T-helper 1 cell treated with Interleukin-12 subunit alpha and Interleukin-12 subunit beta and Interleukin-4 antibody, amounts not matched to agents 30 μg/mL and 1 μg/mL, for 36 hours (primary cell): Measurements from ENCODE around the gene PTPRD.

ENCODE experiments used
- H3K27ac Mint-ChIP-seq: one replicate; pipeline ENCODE4 v1.8.0; 2021; ENCODE audit warnings: mild to moderate bottlenecking, mixed read lengths
- H3K27me3 Mint-ChIP-seq: one replicate; pipeline ENCODE4 v1.8.0; 2021; ENCODE audit warnings: low read depth, mixed read lengths
- H3K36me3 Mint-ChIP-seq: one replicate; pipeline ENCODE4 v1.8.0; 2021; ENCODE audit warnings: low read depth, mixed read lengths
- H3K4me1 Mint-ChIP-seq: one replicate; pipeline ENCODE4 v1.8.0; 2021; ENCODE audit warnings: low read depth, mixed read lengths
- H3K4me3 Mint-ChIP-seq: one replicate; pipeline ENCODE4 v1.8.0; 2021; ENCODE audit warnings: mild to moderate bottlenecking, moderate library complexity, mixed read lengths
- H3K9me3 Mint-ChIP-seq: one replicate; pipeline ENCODE4 v1.8.0; 2021; ENCODE audit warnings: mixed read lengths

PTPRD gene

DNA sequence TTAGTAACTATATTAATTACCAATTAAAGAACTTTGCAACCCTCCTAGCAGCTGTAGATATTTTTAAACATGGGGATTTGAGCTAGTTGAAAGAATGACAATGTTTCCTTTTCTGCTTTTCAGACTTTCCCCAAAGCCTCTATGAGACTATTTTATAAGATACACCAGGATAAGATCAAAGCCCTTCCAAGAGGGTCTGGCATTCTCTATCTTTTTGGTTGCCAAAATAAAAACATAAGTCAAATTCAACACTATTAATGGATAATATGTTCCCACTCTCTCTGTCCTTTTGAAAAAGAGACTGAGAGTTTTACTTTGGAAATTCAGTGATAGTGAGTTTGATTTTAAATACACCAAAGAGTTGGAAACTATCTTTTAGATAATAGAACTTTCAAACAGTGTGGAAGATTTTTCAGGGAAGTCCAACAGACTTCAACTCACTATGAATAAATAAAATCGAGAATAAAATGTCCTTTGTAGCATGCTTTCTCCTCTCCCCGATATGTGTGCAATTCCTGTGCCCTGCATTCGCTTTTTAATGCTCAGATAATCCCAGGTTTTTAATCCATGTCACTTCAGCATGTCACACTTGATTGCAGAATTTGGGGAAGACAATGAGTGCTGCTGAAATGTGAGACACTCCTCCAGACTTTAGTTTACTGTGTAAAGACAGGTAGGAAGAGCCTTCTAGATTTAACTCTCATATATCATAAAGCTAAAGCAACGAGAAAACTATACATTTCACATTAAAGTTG lies 1717.5 kb downstream of the PTPRD start:
- no peaks in the 10 kb centered on the region for H3K27me3 Mint-ChIP-seq
- H3K4me1 Mint-ChIP-seq: no peaks in the 10 kb centered on the region
- no peaks in the 10 kb centered on the region for H3K36me3 Mint-ChIP-seq
- H3K27ac Mint-ChIP-seq: no peak overlapping the region
- H3K4me3 Mint-ChIP-seq: no peak overlapping the region
- H3K9me3 Mint-ChIP-seq: no peaks in the 10 kb centered on the region

GRCh38 chr9:8890695-8891094 lies 1722.1 kb downstream of the PTPRD start:
- no peaks in the 10 kb centered on the region for H3K4me1 Mint-ChIP-seq
- H3K27ac Mint-ChIP-seq: no peak overlapping the region
- H3K9me3 Mint-ChIP-seq: no peaks in the 10 kb centered on the region
- H3K36me3 Mint-ChIP-seq: no peaks in the 10 kb centered on the region
- no peaks in the 10 kb centered on the region for H3K27me3 Mint-ChIP-seq
- no peak overlapping the region for H3K4me3 Mint-ChIP-seq

DNA sequence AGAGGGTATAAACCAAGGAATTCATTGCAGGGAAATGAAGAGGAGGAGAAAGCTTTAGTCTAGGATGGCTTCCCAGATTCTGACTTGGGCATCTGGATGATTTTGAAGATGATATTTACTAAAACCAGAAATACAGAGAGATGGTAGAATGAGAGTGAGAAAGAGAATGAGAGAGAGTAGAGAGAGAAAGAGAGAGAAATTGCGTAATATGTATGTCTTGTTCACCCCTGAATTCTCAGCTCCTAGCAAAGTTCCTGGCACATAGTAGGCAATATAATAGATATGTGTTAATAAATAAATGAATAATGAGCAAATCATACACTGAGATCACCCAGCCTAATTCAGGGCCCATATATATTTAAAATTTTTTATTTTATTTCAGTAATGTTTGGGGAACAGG lies 1723.7 kb downstream of the PTPRD start:
- H3K4me3 Mint-ChIP-seq: no peak overlapping the region
- no peaks in the 10 kb centered on the region for H3K36me3 Mint-ChIP-seq
- no peaks in the 10 kb centered on the region for H3K27me3 Mint-ChIP-seq
- no peaks in the 10 kb centered on the region for H3K9me3 Mint-ChIP-seq
- H3K27ac Mint-ChIP-seq: no peak overlapping the region
- H3K4me1 Mint-ChIP-seq: no peaks in the 10 kb centered on the region

DNA sequence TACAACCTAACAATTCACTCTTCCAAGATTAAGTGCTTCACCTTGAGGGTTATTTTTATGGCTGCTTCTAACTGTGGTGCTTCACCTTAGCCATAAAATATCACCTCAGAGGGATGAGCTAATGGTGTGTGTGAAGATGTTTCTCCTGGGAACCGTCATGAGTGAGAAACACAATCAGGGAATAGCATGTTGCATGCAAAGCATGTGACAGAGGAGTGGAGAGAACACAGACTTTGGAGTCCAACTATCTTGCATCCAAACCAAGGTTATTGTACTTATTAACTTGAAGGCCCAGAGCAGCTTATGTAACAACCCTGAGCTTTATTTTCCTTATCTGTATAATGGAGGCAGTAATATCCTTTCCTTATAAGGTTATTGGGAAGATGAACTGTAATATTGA lies 1724.2 kb downstream of the PTPRD start:
- no peaks in the 10 kb centered on the region for H3K36me3 Mint-ChIP-seq
- no peaks in the 10 kb centered on the region for H3K9me3 Mint-ChIP-seq
- no peak overlapping the region for H3K27ac Mint-ChIP-seq
- H3K4me1 Mint-ChIP-seq: no peaks in the 10 kb centered on the region
- no peak overlapping the region for H3K4me3 Mint-ChIP-seq
- H3K27me3 Mint-ChIP-seq: no peaks in the 10 kb centered on the region

DNA sequence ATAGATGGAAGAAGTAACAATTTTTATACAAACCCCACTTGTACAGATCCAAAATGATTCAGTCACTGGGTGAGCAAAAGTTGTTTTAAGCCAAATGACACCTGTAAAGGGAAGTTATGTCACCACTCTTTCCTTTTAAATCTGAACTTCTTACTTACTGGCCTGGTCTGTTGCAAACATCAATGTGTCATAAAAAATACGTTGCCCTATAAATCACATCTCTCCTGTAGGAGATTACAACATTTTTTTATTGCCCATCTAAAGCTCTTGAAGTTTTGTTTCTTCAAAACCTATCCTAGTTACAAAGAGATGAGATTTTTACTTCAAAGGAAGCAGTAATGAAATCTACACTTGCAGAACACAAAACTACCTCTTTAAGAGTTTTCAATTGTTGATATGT lies 1725.4 kb downstream of the PTPRD start:
- no peaks in the 10 kb centered on the region for H3K4me1 Mint-ChIP-seq
- no peak overlapping the region for H3K4me3 Mint-ChIP-seq
- no peak overlapping the region for H3K27ac Mint-ChIP-seq
- no peaks in the 10 kb centered on the region for H3K36me3 Mint-ChIP-seq
- H3K27me3 Mint-ChIP-seq: no peaks in the 10 kb centered on the region
- no peaks in the 10 kb centered on the region for H3K9me3 Mint-ChIP-seq

GRCh38 chr9:8883321-8883720 lies 1729.5 kb downstream of the PTPRD start:
- no peaks in the 10 kb centered on the region for H3K9me3 Mint-ChIP-seq
- H3K36me3 Mint-ChIP-seq: no peaks in the 10 kb centered on the region
- H3K4me3 Mint-ChIP-seq: no peak overlapping the region
- H3K27ac Mint-ChIP-seq: no peak overlapping the region
- no peaks in the 10 kb centered on the region for H3K27me3 Mint-ChIP-seq
- no peaks in the 10 kb centered on the region for H3K4me1 Mint-ChIP-seq

DNA sequence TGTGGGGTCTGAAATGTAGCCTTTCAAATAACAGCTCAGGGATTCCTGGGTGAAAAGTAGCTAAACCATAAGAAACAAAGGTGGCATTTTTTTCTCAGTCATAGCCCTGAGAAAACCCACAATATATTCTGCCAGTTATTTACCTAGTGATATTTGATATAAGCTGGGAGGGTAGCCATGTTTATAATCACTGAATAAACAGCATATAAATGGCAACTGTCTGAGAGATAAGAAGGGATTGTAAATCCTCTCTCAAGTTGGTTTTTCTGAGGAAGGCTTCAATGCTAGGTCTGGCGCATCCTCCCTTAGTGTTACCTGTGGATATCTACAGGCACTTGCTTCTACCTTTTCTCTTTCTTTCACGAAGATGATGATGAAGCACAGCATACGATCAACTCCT lies 1732.7 kb downstream of the PTPRD start:
- Mint-ChIP-seq H3K36me3 (no peaks in the 10 kb centered on the region), H3K4me3 (no peak overlapping the region), H3K27me3 (no peaks in the 10 kb centered on the region), H3K4me1 (no peaks in the 10 kb centered on the region), H3K27ac (no peak overlapping the region), H3K9me3 (no peaks in the 10 kb centered on the region)

- Mint-ChIP-seq H3K4me3 (no peak overlapping the region), H3K4me1 (no peaks in the 10 kb centered on the region), H3K27ac (no peak overlapping the region)
Measured at GRCh38 chr9:8879284-8879683, 1733.5 kb downstream of the PTPRD start.

DNA sequence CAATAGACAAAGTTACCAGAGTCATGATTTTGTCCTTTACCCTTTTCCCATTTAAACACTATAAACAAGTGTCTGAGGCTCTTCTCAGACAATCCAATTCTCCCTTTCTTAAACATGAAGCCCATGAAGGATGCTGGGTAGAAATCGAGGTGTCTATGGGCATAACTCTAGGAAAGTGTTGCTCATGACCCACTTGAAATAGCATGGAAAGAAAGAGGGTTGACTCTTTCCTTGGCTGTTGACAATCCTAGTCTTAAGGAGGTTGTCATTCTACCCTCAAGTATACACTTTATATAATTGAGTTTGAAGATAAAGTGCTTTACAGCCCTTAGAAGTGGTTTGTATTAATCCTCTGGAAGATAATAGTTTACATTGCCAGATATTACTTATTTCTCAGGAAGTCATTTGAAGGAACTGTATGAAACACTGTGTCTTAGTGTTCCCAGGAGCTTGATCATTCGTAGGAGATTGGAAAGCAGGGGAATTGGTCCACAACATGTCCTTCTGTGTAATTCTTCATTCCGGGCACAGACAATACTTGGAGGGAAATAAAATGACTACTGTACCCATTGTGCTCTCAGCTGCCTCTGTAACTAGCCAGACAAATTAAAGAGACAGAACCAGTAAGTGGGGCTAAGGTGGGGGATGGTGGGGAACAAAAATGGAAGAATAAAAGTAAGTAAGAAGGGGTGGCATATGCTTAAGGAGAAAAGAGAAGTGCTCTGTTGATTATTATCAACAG lies 1734.9 kb downstream of the PTPRD start:
- Mint-ChIP-seq H3K9me3 (no peaks in the 10 kb centered on the region), H3K4me3 (no peak overlapping the region), H3K4me1 (no peaks in the 10 kb centered on the region), H3K36me3 (no peaks in the 10 kb centered on the region), H3K27ac (no peak overlapping the region), H3K27me3 (no peaks in the 10 kb centered on the region)

More at GRCh38 chr9:8879284-8879683, 1733.5 kb downstream of the PTPRD start:
- Mint-ChIP-seq H3K36me3 (no peaks in the 10 kb centered on the region), H3K27me3 (no peaks in the 10 kb centered on the region), H3K9me3 (no peaks in the 10 kb centered on the region)

DNA sequence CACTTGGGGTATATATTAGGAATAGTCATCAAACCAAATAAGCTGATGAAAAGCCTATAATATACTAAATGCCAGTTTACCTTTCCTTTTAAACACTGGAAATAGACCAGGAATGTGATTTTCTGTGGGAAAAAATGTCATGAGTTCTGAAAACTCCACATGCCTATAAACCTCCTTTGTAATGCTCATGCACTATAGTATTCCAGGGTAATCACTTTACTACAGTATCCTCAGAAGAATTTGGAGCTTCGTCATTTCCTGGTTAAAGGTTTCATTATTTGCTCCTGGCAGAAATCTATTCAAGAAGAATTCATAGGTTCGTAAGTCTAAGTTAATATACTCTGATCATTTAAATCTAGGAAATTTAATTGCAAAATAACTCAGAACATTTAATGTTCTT lies 1736.5 kb downstream of the PTPRD start:
- Mint-ChIP-seq H3K36me3 (no peaks in the 10 kb centered on the region), H3K27ac (no peak overlapping the region), H3K9me3 (no peaks in the 10 kb centered on the region), H3K4me1 (no peaks in the 10 kb centered on the region), H3K27me3 (no peaks in the 10 kb centered on the region), H3K4me3 (no peak overlapping the region)

DNA sequence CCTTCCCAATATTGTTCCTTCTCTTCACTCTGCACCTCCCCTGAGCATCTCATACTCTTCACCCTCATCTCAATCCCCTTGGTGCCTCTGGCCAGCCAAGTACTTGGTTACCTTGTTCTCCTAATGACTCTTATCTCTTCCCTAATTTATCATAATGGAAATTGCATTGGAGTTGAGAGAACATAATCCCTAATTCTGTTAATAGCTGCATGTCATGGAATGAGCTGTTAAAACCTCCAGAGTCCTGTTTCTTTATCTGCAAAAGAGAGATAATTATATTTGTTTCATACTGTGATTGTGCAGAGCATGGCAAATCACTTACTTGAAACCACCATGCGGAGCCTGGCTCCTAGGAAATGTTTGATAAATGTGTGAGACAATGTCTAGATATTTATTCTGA lies 1738.3 kb downstream of the PTPRD start:
- H3K27ac Mint-ChIP-seq: no peak overlapping the region
- H3K4me3 Mint-ChIP-seq: no peak overlapping the region
- H3K36me3 Mint-ChIP-seq: no peaks in the 10 kb centered on the region
- no peaks in the 10 kb centered on the region for H3K9me3 Mint-ChIP-seq
- no peaks in the 10 kb centered on the region for H3K4me1 Mint-ChIP-seq
- H3K27me3 Mint-ChIP-seq: no peaks in the 10 kb centered on the region

DNA sequence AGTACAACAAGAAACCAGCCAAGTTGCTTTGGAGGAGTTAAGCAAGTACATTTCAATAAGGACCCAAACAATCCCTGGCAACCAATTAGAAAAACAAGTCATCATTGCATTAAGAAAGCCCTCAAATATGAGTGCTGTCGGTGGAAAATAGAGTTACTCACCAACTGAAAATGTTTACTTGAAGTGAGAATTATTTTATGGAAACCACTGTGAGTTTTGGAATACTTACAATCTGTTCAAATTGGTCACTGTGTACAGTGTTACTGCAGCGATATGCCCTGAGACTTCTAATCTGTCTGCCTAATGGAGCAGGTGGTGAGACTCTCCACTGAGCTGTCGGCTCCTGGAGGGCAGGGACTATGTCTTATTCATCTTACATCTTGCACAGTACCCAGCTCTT lies 1740.0 kb downstream of the PTPRD start:
- no peak overlapping the region for H3K4me3 Mint-ChIP-seq
- H3K27me3 Mint-ChIP-seq: no peaks in the 10 kb centered on the region
- no peaks in the 10 kb centered on the region for H3K9me3 Mint-ChIP-seq
- H3K4me1 Mint-ChIP-seq: no peaks in the 10 kb centered on the region
- H3K27ac Mint-ChIP-seq: no peak overlapping the region
- no peaks in the 10 kb centered on the region for H3K36me3 Mint-ChIP-seq

DNA sequence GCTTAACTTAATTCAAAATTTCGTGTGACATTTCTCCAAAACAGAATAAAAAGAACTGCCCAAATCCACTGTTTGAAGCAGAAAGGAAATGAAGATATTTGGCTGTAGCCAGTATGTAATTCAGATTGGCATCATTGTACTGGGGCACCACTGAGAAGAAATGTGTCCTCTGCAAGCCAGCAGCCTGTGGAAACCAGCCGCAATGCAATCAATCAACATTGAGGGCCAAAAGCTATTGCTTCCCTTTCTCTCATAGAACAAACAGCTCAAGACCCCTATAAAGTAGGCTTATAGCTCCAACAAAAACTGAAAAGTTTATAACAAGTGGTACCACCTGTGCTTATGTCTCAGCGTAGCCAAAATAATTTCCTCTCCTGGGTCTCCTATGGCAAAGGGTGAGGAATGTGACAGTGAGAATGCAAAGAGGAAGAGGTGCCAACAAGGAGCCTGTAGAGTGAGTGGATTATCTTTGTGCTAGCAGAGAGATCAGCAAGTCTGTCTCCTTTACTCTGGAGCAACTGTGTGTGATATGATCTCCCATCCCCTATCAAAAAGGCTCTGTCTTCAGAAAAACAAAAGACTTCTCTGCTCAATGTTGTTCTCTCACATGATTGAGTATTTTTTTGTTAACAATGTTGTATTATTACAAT lies 1740.9 kb downstream of the PTPRD start:
- no peaks in the 10 kb centered on the region for H3K4me1 Mint-ChIP-seq
- no peak overlapping the region for H3K4me3 Mint-ChIP-seq
- no peaks in the 10 kb centered on the region for H3K9me3 Mint-ChIP-seq
- no peaks in the 10 kb centered on the region for H3K27me3 Mint-ChIP-seq
- no peak overlapping the region for H3K27ac Mint-ChIP-seq
- no peaks in the 10 kb centered on the region for H3K36me3 Mint-ChIP-seq

- Mint-ChIP-seq H3K4me1 (no peaks in the 10 kb centered on the region), H3K27me3 (no peaks in the 10 kb centered on the region), H3K4me3 (no peak overlapping the region), H3K36me3 (no peaks in the 10 kb centered on the region), H3K9me3 (no peaks in the 10 kb centered on the region), H3K27ac (no peak overlapping the region)
Measured at GRCh38 chr9:8871396-8871795, 1741.4 kb downstream of the PTPRD start.

GRCh38 chr9:8869812-8870211 lies 1743.0 kb downstream of the PTPRD start:
- no peaks in the 10 kb centered on the region for H3K4me1 Mint-ChIP-seq
- no peak overlapping the region for H3K27ac Mint-ChIP-seq
- no peak overlapping the region for H3K4me3 Mint-ChIP-seq
- no peaks in the 10 kb centered on the region for H3K9me3 Mint-ChIP-seq
- H3K27me3 Mint-ChIP-seq: no peaks in the 10 kb centered on the region
- H3K36me3 Mint-ChIP-seq: no peaks in the 10 kb centered on the region
